ENCODE results near the gene EMCN.
"Not testable (repeated sequence)": the region's sequence is repeated elsewhere in the genome, so short reads cannot be mapped to it uniquely, and the experiment has no call there.

Gene EMCN

GRCh38 chr4:100362366-100362765 is 155.5 kb downstream of the EMCN start:
- no peak for DNase-seq (ENCODE audit: low read depth)
- no peak overlapping the region for H3K4me3 ChIP-seq (ENCODE audit: low read length)
- TF ChIP-seq, protein P1, sequence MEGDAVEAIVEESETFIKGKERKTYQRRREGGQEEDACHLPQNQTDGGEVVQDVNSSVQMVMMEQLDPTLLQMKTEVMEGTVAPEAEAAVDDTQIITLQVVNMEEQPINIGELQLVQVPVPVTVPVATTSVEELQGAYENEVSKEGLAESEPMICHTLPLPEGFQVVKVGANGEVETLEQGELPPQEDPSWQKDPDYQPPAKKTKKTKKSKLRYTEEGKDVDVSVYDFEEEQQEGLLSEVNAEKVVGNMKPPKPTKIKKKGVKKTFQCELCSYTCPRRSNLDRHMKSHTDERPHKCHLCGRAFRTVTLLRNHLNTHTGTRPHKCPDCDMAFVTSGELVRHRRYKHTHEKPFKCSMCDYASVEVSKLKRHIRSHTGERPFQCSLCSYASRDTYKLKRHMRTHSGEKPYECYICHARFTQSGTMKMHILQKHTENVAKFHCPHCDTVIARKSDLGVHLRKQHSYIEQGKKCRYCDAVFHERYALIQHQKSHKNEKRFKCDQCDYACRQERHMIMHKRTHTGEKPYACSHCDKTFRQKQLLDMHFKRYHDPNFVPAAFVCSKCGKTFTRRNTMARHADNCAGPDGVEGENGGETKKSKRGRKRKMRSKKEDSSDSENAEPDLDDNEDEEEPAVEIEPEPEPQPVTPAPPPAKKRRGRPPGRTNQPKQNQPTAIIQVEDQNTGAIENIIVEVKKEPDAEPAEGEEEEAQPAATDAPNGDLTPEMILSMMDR (conservative IDR thresholded peaks at IDR 0.05; ENCODE audit: low read depth, low read length), result no peak

DNA sequence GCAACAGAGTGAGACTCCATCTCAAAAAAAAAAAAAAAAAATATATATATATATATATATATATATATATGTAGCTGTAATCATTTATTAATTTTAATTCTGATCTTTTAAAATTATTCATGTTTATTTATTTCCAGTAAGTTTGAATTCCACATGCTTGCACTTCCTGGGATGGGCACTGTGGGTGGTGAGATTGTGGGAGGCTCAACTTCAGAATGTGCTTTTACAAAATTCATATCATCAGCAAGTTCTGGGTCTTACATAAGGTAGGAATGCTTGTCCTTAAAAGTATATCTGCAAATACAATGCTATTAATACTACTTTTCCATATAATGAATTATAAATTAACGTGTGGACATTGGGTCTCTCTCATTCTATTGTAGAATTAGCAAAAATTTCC is 156.5 kb downstream of the EMCN start:
- no peak for DNase-seq (ENCODE audit: low read depth)
- no peak overlapping the region for H3K4me3 ChIP-seq (ENCODE audit: low read length)
- TF ChIP-seq, protein P1 (conservative IDR thresholded peaks at IDR 0.05; ENCODE audit: low read depth, low read length), result no peak

- DNase-seq (ENCODE audit: low read depth), result no peak
- TF ChIP-seq, protein P1 (conservative IDR thresholded peaks at IDR 0.05; ENCODE audit: low read depth, low read length), result no peak
- no peak overlapping the region for H3K4me3 ChIP-seq (ENCODE audit: low read length)
Observed at GRCh38 chr4:100360211-100360610, 157.6 kb downstream of the EMCN start.

- no peak overlapping the region for H3K4me3 ChIP-seq (ENCODE audit: low read length)
- TF ChIP-seq, protein P1 (conservative IDR thresholded peaks at IDR 0.05; ENCODE audit: low read depth, low read length), result no peak
- no peak for DNase-seq (ENCODE audit: low read depth)
Observed at GRCh38 chr4:100359441-100359840, 158.4 kb downstream of the EMCN start.

DNA sequence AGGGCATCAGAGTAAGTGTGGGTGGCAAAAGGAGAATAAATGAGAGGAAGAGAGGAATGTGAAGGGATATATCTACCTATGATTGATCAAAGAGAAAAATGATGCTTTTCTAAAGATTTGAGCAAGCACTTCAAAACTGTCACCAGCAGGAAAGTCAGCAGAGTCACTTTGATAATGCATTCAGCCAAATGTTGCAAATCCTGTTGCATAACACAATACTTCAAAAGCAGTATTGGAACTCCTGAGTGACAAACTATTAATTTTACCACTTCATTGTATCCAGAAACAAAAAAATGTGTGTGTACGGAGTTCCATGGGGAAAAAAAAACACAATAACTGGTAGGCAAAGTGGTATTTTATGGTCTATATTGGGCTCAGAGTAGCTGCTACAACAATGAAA is 160.3 kb downstream of the EMCN start:
- DNase-seq (ENCODE audit: low read depth), result no peak
- TF ChIP-seq, protein P1 (conservative IDR thresholded peaks at IDR 0.05; ENCODE audit: low read depth, low read length), result no peak
- no peak overlapping the region for H3K4me3 ChIP-seq (ENCODE audit: low read length)

DNA sequence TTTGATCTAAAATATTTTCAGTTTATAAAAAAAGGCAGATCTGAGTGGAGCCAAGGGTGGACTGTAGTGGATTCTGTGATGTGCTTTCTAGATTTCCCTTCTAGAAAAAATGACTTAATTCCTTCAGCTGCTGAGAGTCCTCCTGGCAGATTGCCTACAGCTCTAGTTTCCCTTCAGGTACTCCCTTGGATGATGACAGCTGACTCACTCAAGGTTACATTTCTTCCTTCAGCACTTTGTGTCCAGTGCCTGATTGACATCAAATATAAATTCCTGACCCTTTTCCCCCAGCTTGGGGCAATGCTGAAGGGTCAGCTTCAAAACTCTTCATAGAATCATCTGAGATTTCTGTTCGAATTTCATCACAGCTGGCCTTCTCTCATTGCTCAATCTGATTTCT is 161.7 kb downstream of the EMCN start:
- TF ChIP-seq, protein P1 (conservative IDR thresholded peaks at IDR 0.05; ENCODE audit: low read depth, low read length), result no peak
- H3K4me3 ChIP-seq (ENCODE audit: low read length), result no peak overlapping the region
- no peak for DNase-seq (ENCODE audit: low read depth)

DNA sequence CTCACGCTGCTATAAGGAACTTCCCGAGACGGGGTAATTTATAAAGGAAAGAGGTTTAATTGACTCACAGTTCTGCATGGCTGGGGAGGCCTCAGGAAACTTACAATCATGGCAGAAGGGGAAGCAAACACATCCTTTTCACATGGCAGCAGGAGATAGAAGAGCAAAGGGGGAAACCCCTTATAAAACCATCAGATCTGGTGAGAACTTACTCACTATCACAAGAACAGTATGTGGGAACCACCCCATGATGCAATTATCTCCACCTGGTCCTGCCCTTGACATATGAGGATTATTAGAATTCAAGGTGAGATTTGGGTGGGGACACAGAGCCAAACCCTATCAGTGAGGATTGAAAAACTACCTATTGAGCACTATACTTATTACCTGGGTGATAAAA is 165.5 kb downstream of the EMCN start:
- not testable (repeated sequence) for H3K4me3 ChIP-seq (ENCODE audit: low read length); DNase-seq (ENCODE audit: low read depth)

GRCh38 chr4:100348473-100348872 is 169.3 kb downstream of the EMCN start:
- DNase-seq (ENCODE audit: low read depth), result no peak
- no peak overlapping the region for H3K4me3 ChIP-seq (ENCODE audit: low read length)
- TF ChIP-seq, protein P1 (conservative IDR thresholded peaks at IDR 0.05; ENCODE audit: low read depth, low read length), result no peak

Measured in retinal pigment epithelial cell (primary cell).